DMS153 treated with DMSO at 0.1 percent for 48 hours (cell line): ENCODE results near the gene LAMA5.

Experiments used
- DNase-seq: peaks from one replicate; lab custom pipeline; 2025; ENCODE audit not compliant: unreplicated experiment; lab: John Stamatoyannopoulos, UW

The LAMA5 gene

GRCh38 chr20:62318400-62319345, 48.4 kb downstream of the LAMA5 start:
- DNase-seq: no peak

GRCh38 chr20:62317167-62317655, 49.9 kb downstream of the LAMA5 start:
- no peak for DNase-seq

DNA sequence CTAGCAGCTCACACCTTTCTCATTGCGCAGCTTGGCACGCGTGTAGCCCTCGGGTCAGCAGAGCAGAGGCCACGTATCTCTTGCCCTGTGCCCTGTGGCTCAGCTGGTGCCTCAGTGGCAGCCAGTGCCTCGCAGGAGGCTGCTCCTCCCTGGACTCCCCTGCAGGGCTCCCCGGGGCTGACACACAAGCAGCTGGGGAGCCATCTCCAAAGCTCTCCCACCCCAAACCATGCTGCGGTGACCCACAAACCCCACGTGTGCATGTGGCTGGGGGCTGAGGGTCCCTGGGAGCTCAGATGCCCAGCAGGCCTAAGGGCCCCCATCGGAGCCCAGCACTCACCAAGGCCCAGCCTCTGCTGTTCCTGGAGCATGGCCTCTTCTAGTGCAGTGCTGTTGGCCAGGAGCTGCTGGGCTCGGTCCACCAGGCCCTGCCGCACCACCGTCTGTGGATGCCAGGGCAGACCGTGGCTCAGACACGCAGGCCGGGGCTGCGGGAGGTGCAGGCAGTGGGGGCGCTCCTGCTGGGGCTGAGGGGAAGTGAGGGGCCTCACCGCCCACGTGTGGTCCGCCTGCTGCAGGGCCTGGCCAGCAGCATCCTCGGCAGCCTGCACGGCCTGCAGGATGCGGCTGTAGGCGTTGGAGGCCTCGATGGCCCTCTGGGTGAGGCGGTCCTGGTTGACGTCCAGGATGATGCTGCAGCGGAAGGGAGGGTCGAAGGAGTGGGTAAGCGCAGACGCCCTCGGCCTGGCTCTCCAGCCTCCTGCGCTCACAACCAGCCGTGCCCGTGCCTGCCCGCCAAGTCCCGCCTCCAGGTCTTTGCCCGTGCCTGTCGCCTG, 50.6 kb downstream of the LAMA5 start:
- DNase-seq: no peak

DNA sequence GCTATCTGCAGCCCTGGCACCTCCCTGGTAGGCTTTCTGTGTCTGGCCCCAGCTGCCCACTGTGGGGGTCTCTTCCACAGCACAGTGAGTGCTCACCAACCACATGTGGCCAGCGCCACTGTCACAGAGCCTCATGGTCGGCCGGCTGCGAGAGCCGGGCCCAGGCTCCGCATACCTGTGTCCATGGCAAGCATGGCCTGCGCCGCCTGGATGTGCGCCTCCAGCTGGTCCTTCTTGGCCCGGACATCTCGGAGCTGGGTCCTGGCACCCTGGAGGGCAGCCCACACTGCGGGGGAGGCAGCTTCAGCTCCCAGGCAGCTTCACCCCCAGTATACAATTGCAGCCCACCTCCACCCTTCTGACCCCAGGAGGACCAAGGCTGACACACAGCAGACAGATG, 51.3 kb downstream of the LAMA5 start:
- DNase-seq: no peak

GRCh38 chr20:62314711-62315302, 52.3 kb downstream of the LAMA5 start:
- DNase-seq: no peak

GRCh38 chr20:62314339-62314638, 52.8 kb downstream of the LAMA5 start:
- no peak for DNase-seq

DNA sequence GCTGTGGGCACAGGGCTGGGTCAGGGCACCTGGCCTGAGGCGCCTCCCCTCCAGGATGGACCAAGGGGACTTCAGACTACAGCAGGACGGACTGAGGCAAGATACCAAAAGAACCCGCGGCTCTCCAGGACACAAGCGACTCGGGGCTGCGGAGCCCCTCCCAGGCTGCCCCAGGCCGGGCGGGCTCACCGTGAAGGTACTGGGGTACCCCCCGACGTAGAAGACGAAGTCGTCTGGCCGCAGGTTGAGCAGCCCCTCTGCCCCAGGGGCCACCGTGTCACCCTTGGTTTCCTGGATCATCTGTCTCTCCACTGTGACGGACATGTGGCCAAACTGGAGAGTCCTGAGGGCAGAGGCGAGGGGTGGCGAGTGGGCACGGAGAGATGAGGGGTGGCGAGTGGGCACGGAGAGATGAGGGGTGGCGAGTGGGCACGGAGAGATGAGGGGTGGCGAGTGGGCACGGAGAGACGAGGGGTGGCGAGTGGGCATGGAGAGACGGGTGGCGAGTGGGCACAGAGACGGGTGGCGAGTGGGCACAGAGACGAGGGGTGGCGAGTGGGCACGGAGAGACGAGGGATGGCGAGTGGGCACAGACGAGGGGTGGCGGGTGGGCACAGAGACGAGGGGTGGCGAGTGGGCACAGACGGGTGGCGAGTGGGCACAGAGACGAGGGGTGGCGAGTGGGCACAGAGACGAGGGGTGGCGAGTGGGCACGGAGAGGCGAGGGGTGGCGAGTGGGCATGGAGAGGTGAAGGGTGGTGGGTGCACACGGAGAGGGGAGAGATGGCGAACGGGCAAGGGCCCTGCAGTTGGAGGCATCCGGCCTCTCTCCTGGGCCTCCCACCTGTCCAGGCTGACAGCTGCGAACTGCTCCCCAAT, 53.4 kb downstream of the LAMA5 start:
- no peak for DNase-seq

DNA sequence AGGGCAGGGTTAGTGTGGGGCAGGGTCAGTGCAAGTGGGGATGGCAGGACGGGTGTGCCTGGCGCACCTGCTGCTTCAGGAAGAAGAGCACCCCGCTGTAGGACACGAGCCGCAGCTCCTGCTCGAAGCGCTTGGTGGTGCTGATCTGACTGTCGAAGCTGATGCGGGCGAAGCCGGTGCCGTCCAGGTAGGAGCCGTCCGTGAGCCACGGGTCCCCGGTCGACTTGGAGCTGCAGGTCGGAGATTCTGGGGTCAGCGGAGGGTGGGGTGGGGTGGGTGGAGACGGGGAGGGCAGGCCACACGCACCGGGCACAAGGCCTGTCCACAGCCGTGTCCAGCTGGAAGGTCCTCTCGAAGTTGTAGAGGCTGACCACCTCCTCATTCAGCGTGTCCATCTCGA, 54.1 kb downstream of the LAMA5 start:
- DNase-seq: no peak

GRCh38 chr20:62312662-62312977, 54.5 kb downstream of the LAMA5 start:
- no peak for DNase-seq

GRCh38 chr20:62311832-62312661, 55.1 kb downstream of the LAMA5 start:
- DNase-seq: no peak

DNA sequence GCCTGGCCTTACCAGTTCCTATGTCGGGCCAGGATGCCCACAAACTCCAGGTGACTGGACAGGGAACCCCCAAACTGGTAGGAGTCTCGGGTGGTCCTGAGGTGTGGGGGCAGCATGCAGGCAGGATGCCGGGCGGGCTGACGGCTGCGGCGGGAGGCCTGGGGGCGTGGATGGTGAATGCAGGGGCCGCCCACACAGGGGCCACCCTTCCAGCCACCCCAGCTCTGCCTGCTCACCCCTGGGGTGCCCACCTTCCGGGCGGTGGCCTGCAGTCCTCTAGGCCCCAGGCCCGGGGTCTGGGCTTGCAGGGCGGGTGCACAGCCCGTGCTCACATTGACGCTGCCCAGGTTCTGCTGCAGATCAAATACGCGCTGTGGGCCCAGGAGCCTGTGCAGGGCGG, 56.0 kb downstream of the LAMA5 start:
- no peak for DNase-seq

DNA sequence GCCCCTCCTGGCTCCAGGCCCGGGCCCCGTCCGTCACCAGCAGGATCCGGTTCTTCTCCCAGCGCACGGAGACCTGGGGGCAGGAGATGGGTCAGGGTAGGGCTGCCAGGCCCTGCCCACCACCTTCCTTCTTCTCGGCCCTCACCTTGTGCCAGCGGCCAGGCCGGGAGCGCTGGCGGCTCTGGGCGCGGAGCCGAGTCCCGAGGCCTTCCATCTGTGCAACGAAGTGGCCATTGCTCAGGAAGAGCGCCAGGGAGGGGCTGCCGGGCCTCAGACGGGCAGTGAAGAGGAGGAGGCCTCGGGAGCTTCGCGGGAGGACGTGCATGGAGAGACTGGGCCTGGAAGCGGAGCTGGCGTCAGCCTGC, 56.4 kb downstream of the LAMA5 start:
- no peak for DNase-seq

- no peak for DNase-seq
These were observed 57.0 kb downstream of the LAMA5 start for GRCh38 chr20:62309947-62310756.

- DNase-seq: no peak
These were observed 57.7 kb downstream of the LAMA5 start for GRCh38 chr20:62309198-62309944.

GRCh38 chr20:62308102-62308822, 58.9 kb downstream of the LAMA5 start:
- DNase-seq: no peak

DNA sequence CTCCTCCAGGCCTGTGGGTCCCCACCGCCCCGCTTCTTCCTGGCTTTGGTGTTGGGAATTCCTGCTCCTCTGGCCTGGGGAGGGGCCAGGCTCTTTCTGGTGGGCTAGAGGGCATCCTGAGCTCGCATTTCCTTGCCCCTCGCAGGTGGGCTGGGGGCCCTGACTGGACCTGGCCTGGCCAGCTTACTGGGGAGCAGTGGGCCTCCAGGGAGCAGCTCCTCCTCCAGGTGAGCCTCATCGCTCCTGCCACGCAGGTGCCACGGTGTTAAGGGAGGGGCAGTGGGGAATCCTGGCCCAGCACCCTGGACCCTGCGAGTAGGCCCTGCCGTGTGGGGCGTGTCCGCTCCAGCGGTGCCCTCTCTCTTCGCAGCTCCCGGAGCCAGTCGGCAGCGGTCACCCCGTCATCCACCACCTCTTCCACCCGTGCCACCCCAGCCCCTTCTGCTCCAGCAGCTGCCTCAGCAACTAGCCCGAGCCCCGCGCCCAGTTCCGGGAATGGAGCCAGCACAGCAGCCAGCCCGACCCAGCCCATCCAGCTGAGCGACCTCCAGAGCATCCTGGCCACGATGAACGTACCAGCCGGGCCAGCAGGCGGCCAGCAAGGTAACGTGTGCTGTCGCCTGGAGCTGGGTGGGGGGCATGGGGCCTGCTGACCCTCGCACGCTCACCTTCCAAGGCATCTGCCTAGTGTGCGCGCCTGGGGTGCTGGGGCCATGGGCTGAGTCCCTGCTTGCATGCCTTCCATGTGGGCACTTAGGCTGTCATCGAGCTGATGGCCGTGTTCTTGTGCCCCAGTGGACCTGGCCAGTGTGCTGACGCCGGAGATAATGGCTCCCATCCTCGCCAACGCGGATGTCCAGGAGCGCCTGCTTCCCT, 59.6 kb downstream of the LAMA5 start:
- no peak for DNase-seq
